ENCODE results near the gene XRCC3.
"Not testable (repeated sequence)": the region's sequence is repeated elsewhere in the genome, so short reads cannot be mapped to it uniquely, and the experiment has no call there.

Gene XRCC3

GRCh38 chr14:103692159-103692558 is 23.1 kb downstream of the XRCC3 start:
- DNase-seq, result no peak

- not testable (repeated sequence) for DNase-seq
Observed at GRCh38 chr14:103691655-103692054, 23.6 kb downstream of the XRCC3 start.

GRCh38 chr14:103690332-103690731 is 24.9 kb downstream of the XRCC3 start:
- DNase-seq, result no peak

DNA sequence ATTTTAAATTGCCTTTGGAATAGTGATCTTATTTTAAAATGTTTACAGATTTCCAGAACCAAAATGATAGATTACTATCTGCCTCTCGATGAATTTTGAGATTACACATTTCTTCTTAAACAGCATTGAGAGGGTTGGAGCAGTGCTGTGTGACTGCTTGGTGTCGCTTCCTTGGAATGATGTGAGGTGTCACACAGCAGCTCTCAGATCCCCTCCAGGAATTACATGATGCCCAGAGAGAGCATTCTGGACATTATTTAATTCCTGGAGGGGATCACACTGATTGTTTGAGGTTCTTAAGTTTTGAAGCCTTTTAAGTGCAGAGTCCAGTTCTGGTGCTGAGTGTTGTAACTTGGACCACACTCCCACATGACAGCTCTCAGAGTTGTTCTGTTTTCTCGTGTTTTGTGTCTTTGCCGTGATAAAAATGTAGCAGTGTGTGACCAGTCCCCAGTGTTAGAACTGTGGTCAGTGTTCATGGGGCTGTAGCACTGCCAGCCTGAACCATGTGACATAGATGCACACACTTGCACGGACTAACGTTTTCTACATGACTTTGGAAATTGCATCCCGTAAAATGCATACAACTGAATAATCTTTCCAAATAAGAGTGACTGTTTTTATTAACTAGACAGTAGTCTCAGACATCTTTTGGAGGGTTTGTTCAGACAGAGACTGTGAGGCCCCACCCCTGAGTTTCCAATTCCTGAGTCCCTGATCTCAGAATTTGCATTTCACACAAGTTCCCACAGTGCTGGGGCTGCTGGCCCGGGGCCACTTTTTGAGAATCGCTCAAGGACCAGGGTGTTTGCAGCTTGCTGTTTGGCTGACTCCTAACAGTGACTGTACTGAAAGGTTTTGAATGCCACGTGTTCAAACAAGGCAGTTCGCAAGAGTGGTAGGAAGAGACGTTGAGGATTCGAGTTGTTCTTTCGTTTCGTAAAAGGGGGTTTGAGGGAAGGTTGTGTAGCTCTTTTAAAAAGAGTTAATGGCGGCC is 26.0 kb downstream of the XRCC3 start:
- DNase-seq, result no peak

DNA sequence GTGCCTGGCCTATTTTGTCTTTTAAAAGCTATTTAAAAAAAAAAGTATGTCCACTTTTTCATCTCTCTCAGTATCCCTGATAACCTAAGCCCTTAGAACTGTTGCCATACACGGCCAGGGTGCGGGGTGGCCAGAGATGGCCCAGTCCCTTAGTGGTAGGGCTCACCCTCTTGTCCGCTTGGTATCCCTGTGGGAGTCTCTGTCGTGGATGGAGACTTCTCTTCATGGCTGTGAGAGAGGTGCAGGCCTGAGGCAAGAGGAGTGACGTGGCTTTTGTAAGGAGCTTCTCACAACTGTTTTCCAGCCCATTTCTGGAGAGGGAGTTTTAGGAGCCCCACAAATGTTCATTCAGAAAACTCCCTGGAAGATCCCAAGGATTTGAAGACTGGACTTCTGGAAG is 26.8 kb downstream of the XRCC3 start:
- DNase-seq, result no peak

- DNase-seq, result no peak
Observed at GRCh38 chr14:103687712-103688111, 27.5 kb downstream of the XRCC3 start.

DNA sequence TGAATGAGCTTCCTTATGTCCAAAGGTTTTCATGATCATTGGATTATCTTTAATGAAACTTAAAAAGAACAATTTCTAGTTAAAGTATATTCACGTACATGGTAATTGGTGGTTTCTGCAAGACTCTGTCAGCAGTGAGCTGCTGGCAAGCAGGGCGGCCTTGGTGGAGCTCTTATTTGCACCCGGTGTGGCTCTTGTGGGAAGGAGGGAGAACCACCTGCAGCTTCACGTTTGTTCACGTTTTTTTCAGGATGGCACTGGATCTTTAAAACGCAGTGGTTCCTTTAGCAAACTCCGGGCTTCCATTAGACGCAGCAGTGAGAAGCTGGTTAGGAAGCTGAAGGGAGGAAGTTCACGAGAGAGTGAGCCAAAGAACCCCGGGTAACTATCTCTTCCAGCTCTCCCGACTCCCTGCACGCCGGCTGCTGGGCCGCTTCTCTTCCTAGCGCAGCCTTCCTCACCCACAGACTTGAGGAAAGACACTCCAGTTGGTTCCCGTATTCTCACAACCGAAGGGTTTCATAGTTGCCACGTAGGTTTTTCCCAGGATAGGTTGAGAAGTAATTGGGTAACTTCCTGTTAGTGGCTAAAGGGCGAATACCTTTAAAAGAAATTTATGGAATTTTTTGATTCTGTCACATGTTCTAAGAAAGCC is 28.3 kb downstream of the XRCC3 start:
- no peak for DNase-seq

DNA sequence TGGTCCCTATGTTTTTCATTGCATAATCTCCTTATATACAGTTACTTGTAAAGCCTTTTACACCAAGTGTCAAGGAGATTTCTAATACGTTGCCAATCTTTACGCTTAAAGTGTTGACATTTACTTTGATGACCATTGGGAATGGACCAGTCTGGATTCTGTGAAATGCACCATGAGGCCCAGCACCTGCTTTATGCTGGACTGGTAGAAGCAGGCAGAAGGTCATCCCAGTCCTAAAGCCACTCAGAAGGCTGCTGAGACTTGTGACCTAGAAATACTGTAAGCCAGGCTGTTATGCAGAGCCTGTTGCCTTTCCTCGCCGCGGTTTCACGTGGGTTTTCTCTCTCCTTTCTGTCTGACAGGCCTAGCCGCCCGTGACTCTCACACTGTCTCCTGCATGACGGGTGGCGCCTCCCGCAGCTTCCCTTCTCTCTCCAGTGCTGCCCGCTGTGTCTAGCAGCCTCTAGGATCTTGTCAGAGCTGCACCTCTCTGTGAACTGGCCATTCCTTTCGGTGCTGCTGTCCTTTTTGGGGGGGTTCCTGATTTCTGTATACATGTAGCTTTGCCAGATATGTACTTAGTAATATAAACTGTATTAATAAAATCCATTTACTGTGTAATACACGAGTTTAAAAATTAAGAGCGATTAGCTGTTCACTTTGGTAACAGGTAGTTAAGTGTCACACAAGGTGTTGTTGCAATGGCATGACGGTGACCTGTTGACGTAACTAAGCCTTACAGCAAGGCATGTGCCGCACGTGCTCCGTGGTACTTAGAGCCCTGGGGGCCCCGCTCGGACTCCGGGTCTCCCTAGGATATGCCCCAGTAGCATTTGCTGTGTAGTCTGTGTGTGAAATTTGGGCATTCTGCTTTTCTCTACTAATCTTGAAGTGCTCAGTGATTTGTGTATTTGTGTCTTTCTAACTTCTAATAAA is 29.7 kb downstream of the XRCC3 start:
- DNase-seq, result no peak

- DNase-seq, result no peak
Observed at GRCh38 chr14:103684871-103685270, 30.4 kb downstream of the XRCC3 start.

GRCh38 chr14:103684471-103684870 is 30.8 kb downstream of the XRCC3 start:
- DNase-seq, result no peak

GRCh38 chr14:103683139-103683538 is 32.1 kb downstream of the XRCC3 start:
- no peak for DNase-seq

- DNase-seq, result no peak
Observed at GRCh38 chr14:103680491-103681231, 34.6 kb downstream of the XRCC3 start.

DNA sequence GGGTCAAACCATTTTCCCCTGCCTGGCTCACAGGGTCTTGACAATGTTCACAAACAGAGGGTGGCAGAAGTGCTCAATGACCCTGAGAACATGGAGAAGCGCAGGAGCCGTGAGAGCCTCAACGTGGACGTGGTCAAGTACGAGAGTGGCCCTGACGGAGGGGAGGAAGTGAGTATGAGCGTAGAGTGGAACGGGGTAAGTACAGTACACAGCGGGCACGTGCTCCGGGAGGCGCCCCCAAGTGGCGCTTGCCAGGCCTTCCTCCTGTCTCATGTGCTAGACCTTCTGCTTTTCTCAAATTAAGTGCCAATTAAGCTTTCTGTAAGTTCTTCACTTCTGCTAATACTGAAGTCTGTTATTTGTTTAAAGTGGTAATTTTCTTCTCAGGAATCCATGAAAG is 35.9 kb downstream of the XRCC3 start:
- DNase-seq, result peak; percentile 76

- no peak for DNase-seq
Observed at GRCh38 chr14:103676881-103677675, 38.2 kb downstream of the XRCC3 start.

GRCh38 chr14:103675957-103676356 is 39.3 kb downstream of the XRCC3 start:
- DNase-seq, result no peak

GRCh38 chr14:103671911-103672310 is 43.3 kb downstream of the XRCC3 start:
- no peak for DNase-seq

DNA sequence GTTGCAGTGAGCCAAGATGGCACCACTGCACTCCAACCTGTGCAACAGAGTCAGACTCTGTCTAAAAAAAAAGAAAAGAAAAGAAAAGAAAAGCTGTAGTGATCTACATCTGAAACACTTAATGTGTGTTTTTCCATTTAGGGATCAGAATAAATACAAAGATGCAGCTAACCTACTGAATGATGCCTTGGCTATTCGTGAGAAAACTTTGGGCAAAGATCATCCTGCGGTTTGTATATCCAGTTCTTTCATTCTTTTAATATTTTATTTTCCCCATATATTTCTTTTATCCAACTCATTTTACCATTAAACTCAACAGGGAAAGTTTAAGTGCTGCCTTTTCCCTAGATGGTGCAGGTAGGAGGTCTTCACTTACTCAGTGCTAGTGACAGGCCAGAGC is 45.9 kb downstream of the XRCC3 start:
- no peak for DNase-seq

GRCh38 chr14:103668117-103668516 is 47.1 kb downstream of the XRCC3 start:
- no peak for DNase-seq

DNA sequence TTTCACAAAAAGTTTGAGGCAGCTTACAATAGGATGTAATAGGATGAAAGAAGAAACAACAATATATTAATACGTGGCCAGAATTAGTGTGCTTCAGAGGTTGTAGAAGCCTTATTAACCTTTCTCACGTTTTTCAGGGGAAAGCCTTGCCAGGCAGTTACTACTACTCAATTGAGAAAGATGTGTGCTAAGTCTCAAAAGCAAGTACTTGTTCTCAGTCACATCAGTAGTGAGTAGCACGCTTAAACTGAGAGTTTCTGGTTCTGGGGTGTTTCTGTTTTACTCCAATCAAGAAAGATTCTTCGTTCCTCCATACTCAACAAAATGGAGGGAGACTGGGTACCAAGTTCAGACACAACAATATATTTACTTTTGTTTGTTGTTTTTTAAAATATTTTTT is 47.6 kb downstream of the XRCC3 start:
- no peak for DNase-seq

GRCh38 chr14:103663506-103663905 is 51.7 kb downstream of the XRCC3 start:
- DNase-seq, result no peak

- DNase-seq, result no peak
Observed at GRCh38 chr14:103662591-103662990, 52.7 kb downstream of the XRCC3 start.

Measured in activated CD8-positive, alpha-beta memory T cell treated with anti-CD3 and anti-CD28 coated beads for 24 hours (primary cell).